Body of pancreas (tissue), 4 donors: Measurements from ENCODE around the gene SORCS2. TPM values are rescaled to one million over a fixed set of nuclear protein-coding genes. Genes with fewer than 3 reads are reported as not detected.

Experiments
- ATAC-seq: fragments of 150-250 bp; one replicate; pipeline ENCODE4 v1.9.1; 2016
- DNase-seq, 4 donors: peaks; one replicate each; pipeline ENCODE4 v3.0.0-alpha.2; 2019
- H3K27ac ChIP-seq, 4 donors: fragments of 200-600 bp; sonication (generic); 1 replicate in 3 of 4; 2 replicates in 1 of 4; pipeline versions ENCODE4 v1.5.1 to v1.6.1; 2016 to 2019; ENCODE audit warnings: mild to moderate bottlenecking in 1 of 4, mixed read lengths in 1 of 4, moderate library complexity in 1 of 4
- H3K27me3 ChIP-seq, 2 donors: fragments of 200-600 bp; sonication (generic); one replicate each; pipeline ENCODE4 v1.6.0; 2016; ENCODE audit warnings: mild to moderate bottlenecking in 1 of 2
- H3K36me3 ChIP-seq, 2 donors: fragments of 200-600 bp; sonication (generic); replicated peaks in 1 of 2; 2 replicates each; pipeline ENCODE4 v1.5.1; 2016; ENCODE audit warnings: low read depth in 2 of 2; ENCODE audit not compliant: insufficient read depth in 1 of 2
- H3K4me1 ChIP-seq: fragments of 200-600 bp; sonication (generic); one replicate; pipeline ENCODE4 v1.6.0; 2016
- H3K4me3 ChIP-seq, 2 donors: fragments of 200-600 bp; sonication (generic); 1 replicate in 1 of 2; 2 replicates in 1 of 2; pipeline ENCODE4 v1.5.1; 2016 to 2019
- H3K9me3 ChIP-seq, 3 donors: fragments of 200-600 bp; sonication (generic); 1 replicate in 2 of 3; 2 replicates in 1 of 3; pipeline ENCODE4 v1.5.1; 2016
- CTCF ChIP-seq, 7 experiments: fragments of 450-650 bp in 4 of 7; fragments of 200-600 bp in 3 of 7; sonication (generic) in 3 of 7; IDR thresholded peaks; one replicate each; pipeline ENCODE4 v1.5.1; 2016 to 2019; ENCODE audit warnings: antibody characterized with exemption in 7 of 7
- POLR2A ChIP-seq, 3 donors: fragments of 450-650 bp; IDR thresholded peaks; one replicate each; pipeline ENCODE4 v1.6.1; 2016; ENCODE audit warnings: antibody characterized with exemption in 3 of 3, mild to moderate bottlenecking in 2 of 3
- WGBS, 2 donors: methylation state at CpG; one replicate each; pipeline ENCODE4 v1.1.5; 2017; 5-methylcytosine and 5-hydroxymethylcytosine counted together
- intact Hi-C: fragments of 100-400 bp; cut with DNase I; formaldehyde crosslinking; loops from one replicate; pipeline ENCODE4 v1.15.1; 2023
- total RNA-seq, 2 donors: library from RNA; depleted of rRNA; stranded (reverse); fragments of >200 nt; gene quantifications; one replicate each; pipeline ENCODE4 v1.1.0, GENCODE V29; 2016

The SORCS2 gene
- total RNA-seq, 2 donors from 2014 or later, result 0.26 to 0.33 TPM

- H3K9me3 ChIP-seq, result no peaks in the 10 kb centered on the region
- ATAC-seq, result no peak
- TF ChIP-seq CTCF (IDR thresholded peaks at IDR 0.05), result no peak
- no peak for TF ChIP-seq POLR2A (IDR thresholded peaks at IDR 0.05)
- 69 to 78% methylated on average over 8 of the region's 8 CpGs for WGBS, 2 donors
- H3K36me3 ChIP-seq, result no peaks in the 10 kb centered on the region
- H3K27me3 ChIP-seq, result no peaks in the 10 kb centered on the region
- intact Hi-C loops, result no loop called here
- no peak overlapping the region for H3K4me3 ChIP-seq
- H3K27ac ChIP-seq, result no peak overlapping the region
- H3K4me1 ChIP-seq, result no peaks in the 10 kb centered on the region
- no peak for DNase-seq
Observed at GRCh38 chr4:7659429-7660175, 467.3 kb downstream of the SORCS2 start.

- Histone ChIP-seq H3K36me3 (no peaks in the 10 kb centered on the region), H3K27ac (no peak overlapping the region), H3K4me1 (no peaks in the 10 kb centered on the region), H3K27me3 (no peaks in the 10 kb centered on the region), H3K4me3 (no peak overlapping the region), H3K9me3 (no peaks in the 10 kb centered on the region)
- DNase-seq (no peak), ATAC-seq (no peak)
- TF ChIP-seq CTCF (IDR thresholded peaks at IDR 0.05), result no peak
- no peak for TF ChIP-seq POLR2A (IDR thresholded peaks at IDR 0.05)
- 61 to 63% methylated on average over 14 of the region's 14 CpGs for WGBS, 2 donors
- intact Hi-C loops, result no loop called here
Observed at GRCh38 chr4:7660176-7661039, 468.1 kb downstream of the SORCS2 start.

- intact Hi-C loops, result no loop called here
Observed at GRCh38 chr4:7661066-7661748, 468.9 kb downstream of the SORCS2 start.

More at GRCh38 chr4:7661066-7661748, 468.9 kb downstream of the SORCS2 start:
- Histone ChIP-seq H3K27ac (no peak overlapping the region), H3K36me3 (no peaks in the 10 kb centered on the region), H3K4me1 (no peaks in the 10 kb centered on the region), H3K4me3 (no peak overlapping the region), H3K9me3 (no peaks in the 10 kb centered on the region), H3K27me3 (no peaks in the 10 kb centered on the region)
- WGBS, 2 donors, result 68 to 75% methylated on average over 5 to 23 of the region's 23 CpGs
- TF ChIP-seq CTCF (IDR thresholded peaks at IDR 0.05) (no peak), POLR2A (IDR thresholded peaks at IDR 0.05) (no peak)
- DNase-seq (no peak), ATAC-seq (no peak)
